Brain pericyte (primary cell): ENCODE data around the gene GCLM.

Experiments
- DNase-seq: peaks from one replicate; pipeline ENCODE4 v3.0.0-alpha.2; 2012; ENCODE audit warnings: low read depth, low spot score

GCLM gene

DNA sequence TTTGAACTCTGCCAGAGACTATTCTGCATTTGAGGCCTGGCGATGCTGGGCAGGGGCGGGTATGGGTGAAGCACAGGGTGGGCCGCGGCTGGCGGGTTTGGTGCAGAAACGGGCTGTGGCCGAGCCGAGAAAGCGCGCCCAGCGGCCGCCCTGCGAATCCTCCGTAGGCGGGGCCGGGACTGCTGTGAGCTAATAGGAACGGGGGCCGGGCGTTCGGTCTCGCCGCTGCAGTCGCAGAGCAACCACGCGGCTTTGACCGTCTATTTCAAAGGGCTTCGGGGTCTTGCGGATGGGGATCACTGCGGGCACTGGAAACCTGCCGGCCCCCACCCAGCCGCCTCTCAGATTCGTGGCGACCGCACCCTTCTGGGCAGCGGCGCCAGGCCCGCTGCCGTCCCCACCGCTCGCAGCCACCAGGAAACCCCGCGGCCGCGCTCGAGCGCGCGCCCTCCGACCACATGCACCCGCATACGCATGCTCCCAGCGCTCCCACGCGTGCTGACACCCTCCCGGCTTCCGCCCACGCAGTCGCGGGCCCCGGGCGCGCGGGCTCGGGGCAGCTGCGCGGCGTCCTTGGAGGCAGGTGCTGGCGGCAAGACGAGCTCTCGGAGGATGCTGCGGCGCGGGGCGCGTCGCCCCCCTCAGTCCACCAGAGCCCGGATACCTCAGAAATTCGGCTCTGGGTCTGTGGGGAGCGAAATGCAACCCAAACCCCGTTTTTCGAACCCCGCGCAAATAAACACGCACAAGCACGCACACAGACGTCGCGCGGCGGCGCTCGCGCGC is 62.8 kb downstream of the GCLM start:
- DNase-seq: no peak

DNA sequence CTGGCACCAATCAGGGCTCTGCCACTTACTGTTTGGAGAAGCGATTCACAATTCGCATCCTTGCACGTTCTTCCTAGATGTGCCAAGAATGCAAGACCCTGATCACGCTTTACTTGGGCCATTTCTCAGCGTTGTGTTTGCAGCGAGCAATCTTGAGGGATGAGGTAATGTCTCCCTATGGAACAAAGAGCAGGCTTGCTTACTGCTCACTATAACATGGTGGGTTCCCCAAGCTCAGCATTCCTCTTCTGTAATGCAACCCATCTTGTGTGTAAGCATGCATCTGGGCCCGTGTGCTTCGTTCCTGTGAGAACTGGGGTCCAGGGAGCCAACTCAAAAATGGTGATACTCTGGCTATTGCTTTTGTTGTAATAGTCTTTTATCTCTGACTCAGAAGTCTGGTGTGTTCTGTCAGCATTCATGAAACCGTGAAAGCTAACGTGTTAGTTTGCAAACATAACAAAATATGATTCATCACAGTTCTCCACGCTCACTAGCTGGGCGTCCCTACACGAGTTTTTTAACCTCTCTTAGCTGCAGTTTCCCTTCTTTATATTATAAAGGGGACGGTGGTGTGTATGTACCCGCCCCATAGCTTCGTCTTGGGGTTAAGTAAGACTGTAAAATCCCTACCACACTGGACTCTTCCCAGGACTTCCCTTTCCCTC is 63.6 kb downstream of the GCLM start:
- no peak for DNase-seq

DNA sequence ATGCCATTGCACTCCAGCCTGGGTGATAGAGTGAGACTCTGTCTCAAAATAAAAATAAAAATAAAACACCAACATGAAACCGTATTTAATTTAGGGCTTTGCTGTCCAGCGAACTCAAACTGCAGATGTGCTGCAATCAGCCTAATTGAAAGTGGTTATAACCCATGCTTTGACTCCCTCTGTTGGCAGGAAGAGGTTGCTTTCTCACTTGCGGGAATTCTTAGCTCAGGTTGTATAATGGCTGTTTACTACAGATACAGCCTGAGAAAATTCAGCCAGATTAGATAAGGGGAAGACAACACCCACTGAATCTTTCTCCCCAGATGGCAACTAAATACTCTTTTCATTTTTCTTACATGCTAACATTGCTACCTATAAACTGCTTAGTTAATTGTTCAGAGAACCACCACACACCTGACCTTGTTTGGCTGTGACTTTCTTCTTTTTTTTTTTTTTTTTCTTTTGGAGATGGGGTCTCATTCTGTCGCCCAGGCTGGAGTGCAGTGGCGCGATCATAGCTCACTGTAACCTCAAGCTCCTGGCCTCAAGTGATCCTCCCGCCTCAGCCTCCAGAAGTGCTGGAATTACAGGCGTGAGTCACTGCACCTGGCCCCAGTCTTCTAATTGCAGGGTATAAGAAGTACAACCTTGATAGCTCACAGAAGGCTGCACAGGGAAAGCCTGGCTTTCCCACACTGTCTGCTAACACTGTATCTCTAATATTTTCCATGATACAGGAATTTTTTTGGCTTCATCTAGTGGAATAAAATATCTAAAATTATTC is 64.8 kb downstream of the GCLM start:
- DNase-seq: no peak

DNA sequence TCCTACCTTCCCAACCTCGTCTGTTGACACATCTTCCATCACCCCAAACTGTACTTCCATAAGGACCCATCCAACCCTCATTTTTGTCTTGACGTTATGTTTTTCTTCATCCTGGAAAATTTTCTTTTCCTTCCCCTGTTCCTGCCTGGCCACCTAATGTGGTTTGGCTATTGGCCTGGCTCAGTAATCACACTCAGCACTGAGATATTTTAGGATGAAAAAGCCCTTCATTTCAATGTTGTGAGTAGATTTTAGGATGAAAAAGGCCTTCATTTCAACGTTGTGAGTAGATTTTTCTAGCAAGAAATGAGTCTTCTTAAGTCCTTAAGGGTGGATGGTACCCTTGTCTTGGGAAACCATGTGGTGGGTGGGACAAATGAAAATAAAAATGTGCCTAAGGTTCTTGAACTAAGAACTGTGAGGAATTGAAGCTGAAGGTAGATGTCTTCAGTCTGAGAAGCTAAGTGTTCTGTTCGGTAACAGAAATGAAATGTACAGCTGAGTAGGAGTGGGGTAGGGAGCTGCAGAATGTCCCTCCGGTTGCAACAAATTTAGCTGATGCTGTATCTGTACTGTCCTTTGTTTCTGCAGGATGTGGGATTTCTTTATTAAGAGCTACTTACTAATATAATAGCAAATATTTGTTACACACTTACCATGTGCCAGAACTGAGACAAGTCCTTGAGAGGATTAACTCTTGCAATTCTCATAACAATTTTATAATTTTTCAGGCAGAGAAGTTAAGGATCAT is 66.3 kb downstream of the GCLM start:
- DNase-seq: no peak

DNA sequence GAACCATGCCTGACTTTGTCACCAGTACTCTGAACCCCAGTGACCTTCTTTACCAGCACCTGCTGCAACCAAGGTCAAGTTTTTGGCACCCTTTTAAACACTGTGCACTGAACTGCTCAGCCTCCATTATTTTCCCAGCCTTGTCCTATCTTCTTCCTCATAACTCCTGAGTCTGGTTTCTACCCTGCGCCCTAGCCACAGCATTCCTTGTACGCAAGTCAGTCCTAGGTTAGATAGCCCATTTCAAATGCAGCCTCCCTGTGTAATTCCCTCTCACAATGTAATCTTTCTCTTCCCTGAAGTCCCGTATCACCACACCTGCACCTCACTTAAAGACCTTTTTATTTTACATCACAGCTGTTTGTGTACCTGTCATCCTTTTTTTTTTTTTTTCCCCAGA is 67.5 kb downstream of the GCLM start:
- no peak for DNase-seq

DNA sequence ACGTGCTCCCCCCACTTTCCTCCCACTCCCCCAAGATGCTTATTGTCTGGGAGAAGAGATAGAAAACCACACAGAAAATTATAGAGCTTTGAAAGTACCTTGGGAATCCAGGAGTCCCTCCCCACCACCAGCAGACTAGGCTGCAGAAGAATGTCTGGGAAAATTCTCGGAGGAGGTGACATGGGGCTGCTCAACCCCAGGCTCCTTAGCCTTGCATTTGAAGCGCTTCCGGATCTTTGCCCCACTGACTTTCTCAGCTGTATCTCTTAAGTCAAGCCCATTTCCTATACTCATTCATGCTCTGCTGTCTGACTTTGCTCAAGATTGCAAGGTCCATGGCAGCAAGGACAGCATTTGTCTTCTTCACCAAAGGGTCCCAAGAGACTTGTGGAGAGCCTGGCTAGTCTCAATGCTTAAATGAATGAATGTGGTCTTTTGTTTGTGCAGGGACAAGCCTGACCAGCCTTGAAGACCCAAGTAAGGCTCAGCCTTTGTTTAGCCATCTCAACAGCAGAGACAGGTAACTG is 68.2 kb downstream of the GCLM start:
- DNase-seq: no peak

DNA sequence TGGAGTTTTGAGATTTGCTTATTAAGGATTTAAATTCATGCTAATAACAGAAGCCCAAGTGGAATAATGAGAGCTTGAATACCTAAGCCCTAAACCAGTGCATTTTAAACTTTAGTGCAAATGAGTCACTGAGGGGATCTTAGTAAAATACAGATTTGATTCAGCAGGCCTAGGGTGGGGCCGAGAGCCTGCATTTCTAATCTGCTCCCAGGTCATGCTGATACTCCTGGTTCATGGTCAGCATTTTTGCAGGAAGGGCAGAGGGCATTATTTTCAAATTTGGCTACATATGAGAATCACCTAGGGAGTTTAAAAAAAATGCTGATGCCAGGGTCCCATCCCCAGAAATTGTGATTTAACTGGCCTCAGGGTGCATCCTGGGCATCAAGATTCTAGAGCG is 69.5 kb downstream of the GCLM start:
- DNase-seq: no peak

DNA sequence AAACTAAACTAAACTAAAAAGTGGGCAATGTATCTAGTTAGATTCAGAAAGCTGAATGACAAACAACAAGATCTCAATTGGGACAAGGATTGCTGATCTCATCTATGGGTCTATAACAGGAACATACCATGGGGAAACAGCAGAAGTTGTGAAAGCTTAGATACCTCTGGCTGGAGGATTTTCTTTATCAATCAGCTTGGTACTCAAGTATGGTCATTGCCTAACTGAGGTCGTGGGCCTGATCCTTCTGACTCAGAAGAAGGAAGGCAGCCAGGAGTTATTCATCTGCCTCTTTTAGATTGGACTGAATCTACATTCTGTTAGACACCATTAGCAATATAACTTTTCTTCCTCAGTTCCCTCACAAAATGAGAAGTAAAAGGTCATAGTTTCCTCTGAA is 69.9 kb downstream of the GCLM start:
- DNase-seq: no peak

DNA sequence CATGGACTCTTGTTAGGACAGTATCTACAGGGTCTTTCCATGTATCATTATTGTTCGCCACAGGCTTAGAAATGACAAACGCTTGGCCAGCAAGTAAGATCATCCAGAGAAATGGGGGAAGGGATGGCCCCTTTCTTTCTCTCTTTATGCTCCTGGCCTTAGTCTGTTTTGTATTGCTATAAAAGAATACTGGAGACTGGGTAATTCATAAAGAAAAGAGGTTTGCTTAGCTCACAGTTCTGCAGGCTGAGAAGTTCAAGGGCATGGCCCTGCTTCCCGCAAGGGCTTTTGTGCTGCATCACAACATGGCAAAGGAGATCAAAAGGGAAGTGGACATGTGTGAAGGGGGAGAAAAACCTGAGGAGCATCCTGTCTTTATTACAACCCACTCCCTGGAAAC is 71.3 kb downstream of the GCLM start:
- no peak for DNase-seq
